ENCODE data around the gene ABCG8. TPM values are rescaled to one million over a fixed set of nuclear protein-coding genes. Genes with fewer than 3 reads are reported as not detected.

Gene ABCG8
- total RNA-seq, 4 donors from 2014 or later: not detected

GRCh38 chr2:43824512-43824911 lies 14.3 kb upstream of the ABCG8 start:
- 91 to 94% methylated on average over 2 of the region's 2 CpGs for WGBS, 2 donors
- no peaks in the 10 kb centered on the region for H3K4me1 ChIP-seq
- DNase-seq (ENCODE audit: low spot score in 2 of 2): no peak
- no peaks in the 10 kb centered on the region for H3K36me3 ChIP-seq
- H3K9me3 ChIP-seq: no peaks in the 10 kb centered on the region
- H3K27ac ChIP-seq: no peak overlapping the region
- TF ChIP-seq EP300 (IDR thresholded peaks at IDR 0.05): no peak
- TF ChIP-seq CTCF (IDR thresholded peaks at IDR 0.05): no peak
- TF ChIP-seq POLR2A (IDR thresholded peaks at IDR 0.05): no peak
- no peaks in the 10 kb centered on the region for H3K27me3 ChIP-seq
- no peak overlapping the region for H3K4me3 ChIP-seq

- WGBS, 2 donors: 81 to 82% methylated on average over 12 of the region's 12 CpGs
- Histone ChIP-seq H3K9me3 (no peaks in the 10 kb centered on the region), H3K4me3 (no peak overlapping the region), H3K4me1 (no peaks in the 10 kb centered on the region), H3K27ac (no peak overlapping the region), H3K36me3 (no peaks in the 10 kb centered on the region), H3K27me3 (no peaks in the 10 kb centered on the region)
- DNase-seq (ENCODE audit: low spot score in 2 of 2): no peak
- TF ChIP-seq POLR2A (IDR thresholded peaks at IDR 0.05): no peak
- TF ChIP-seq EP300 (IDR thresholded peaks at IDR 0.05): no peak
- no peak for TF ChIP-seq CTCF (IDR thresholded peaks at IDR 0.05)
Observed at GRCh38 chr2:43824951-43825493, 13.7 kb upstream of the ABCG8 start.

- no peak for TF ChIP-seq EP300 (IDR thresholded peaks at IDR 0.05)
- no peak for TF ChIP-seq CTCF (IDR thresholded peaks at IDR 0.05)
- TF ChIP-seq POLR2A (IDR thresholded peaks at IDR 0.05): no peak
- Histone ChIP-seq H3K4me3 (no peak overlapping the region), H3K36me3 (no peaks in the 10 kb centered on the region), H3K9me3 (no peaks in the 10 kb centered on the region), H3K27ac (no peak overlapping the region), H3K27me3 (peaks cover 0 to 1% of the 10 kb centered on the region in 2 donors), H3K4me1 (no peaks in the 10 kb centered on the region)
- no peak for DNase-seq (ENCODE audit: low spot score in 2 of 2)
- 61 to 82% methylated on average over 3 of the region's 3 CpGs for WGBS, 2 donors
Observed at GRCh38 chr2:43825841-43826240, 12.9 kb upstream of the ABCG8 start.

- peaks cover 0 to 3% (median 0%) of the 10 kb centered on the region in 4 donors for H3K4me1 ChIP-seq
- H3K4me3 ChIP-seq: no peak overlapping the region
- DNase-seq (ENCODE audit: low spot score in 2 of 2): no peak
- no peaks in the 10 kb centered on the region for H3K9me3 ChIP-seq
- no peak overlapping the region for H3K27ac ChIP-seq
- H3K27me3 ChIP-seq: peaks cover 0 to 9% of the 10 kb centered on the region in 2 donors
- no peaks in the 10 kb centered on the region for H3K36me3 ChIP-seq
- 91 to 94% methylated on average over 17 of the region's 17 CpGs for WGBS, 2 donors
- TF ChIP-seq CTCF (IDR thresholded peaks at IDR 0.05) (no peak), EP300 (IDR thresholded peaks at IDR 0.05) (no peak), POLR2A (IDR thresholded peaks at IDR 0.05) (no peak)
Observed at GRCh38 chr2:43826305-43827250, 12.2 kb upstream of the ABCG8 start.

Data from tibial nerve (tissue), 4 donors.